Activated T-cell treated with anti-CD3 and anti-CD28 coated beads for 48 hours (primary cell): Measurements from ENCODE around the gene BRPF3.

Source experiments
- DNase-seq: peaks from one replicate; pipeline ENCODE4 v3.0.0-alpha.2; 2020; ENCODE audit warnings: low read depth

The BRPF3 gene

DNA sequence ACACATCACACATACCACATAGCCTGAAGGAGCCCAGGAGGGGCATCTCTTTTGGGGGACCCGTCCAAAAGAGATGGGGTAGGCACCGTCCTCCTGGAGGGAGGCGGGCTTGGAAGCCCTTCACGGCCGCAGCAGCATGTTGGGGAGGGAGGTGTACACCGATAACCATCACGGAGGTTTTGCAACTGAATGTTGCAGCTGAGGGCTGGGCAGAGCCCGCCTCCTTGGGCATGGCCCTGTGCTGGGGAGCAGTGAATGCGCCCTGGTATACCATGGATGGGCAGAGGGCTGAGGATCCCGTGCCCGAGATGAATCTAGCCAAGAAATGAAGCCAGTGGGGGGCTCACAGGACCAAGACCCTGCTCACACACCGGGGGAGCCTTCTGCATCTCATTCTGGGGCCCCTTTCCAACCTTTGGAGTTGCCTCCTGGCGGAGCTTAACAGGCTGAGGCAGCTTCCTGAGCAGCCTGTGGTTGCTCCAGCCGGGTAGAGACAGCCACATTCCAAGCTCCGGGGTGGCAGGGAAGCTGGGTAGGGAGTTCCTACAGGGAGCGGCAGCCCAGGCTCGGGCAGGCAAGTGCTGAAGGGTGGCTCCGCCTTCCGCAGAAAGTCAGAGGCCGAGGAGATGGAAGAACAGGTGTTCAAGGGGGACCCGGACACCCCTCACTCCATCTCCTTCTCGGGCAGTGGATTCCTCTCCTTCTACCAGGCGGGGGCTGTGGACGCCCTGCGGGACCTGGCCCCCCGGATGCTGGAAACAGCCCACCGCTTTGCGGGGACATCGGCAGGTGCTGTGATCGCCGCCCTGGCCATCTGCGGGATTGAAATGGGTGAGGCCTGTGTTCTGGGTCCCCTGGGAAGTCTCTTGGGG, 73.5 kb downstream of the BRPF3 start, which contains the start of gene PNPLA1:
PNPLA1 (plus strand) TSS at position 227 of the 872 bp plus-strand sequence; CDS start at position 627, 400 bp downstream.
- DNase-seq: no peak

DNA sequence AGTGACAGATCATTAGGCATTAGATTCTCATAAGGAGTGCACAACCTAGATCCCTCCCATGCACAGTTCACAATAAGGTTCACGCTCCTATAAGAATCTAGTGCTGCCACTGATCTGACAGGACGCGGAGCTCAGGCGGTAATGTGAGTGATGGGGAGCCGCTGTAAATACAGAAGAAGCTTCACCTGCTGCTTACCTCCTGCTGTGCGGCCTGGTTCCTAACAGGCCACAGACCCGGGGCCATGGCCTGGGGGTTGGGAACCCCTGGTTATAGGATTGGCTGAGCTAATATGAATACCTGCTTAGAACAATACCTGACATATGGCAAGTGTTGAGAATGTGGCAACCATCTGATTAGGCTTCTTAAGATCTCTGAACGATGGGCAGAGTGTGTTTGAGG, 75.7 kb downstream of the BRPF3 start:
- DNase-seq: no peak

DNA sequence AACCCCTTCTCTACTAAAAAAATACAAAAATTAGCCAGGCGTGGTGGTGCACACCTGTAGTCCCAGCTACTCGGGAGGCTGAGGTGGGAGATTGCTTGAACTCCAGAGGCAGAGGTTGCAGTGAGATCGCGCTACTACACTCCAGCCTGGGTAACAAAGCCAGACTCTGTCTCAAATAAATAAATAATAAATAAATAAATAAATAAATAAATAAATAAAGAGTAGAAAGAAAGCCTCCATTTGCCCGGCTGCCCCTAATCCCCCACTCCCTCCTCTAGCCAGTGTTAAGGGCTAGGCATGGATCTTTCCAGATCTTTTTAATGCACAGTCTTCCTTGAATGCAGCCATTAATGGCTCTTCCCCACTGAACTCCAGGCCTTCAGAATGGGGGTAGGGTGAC, 76.5 kb downstream of the BRPF3 start:
- no peak for DNase-seq

DNA sequence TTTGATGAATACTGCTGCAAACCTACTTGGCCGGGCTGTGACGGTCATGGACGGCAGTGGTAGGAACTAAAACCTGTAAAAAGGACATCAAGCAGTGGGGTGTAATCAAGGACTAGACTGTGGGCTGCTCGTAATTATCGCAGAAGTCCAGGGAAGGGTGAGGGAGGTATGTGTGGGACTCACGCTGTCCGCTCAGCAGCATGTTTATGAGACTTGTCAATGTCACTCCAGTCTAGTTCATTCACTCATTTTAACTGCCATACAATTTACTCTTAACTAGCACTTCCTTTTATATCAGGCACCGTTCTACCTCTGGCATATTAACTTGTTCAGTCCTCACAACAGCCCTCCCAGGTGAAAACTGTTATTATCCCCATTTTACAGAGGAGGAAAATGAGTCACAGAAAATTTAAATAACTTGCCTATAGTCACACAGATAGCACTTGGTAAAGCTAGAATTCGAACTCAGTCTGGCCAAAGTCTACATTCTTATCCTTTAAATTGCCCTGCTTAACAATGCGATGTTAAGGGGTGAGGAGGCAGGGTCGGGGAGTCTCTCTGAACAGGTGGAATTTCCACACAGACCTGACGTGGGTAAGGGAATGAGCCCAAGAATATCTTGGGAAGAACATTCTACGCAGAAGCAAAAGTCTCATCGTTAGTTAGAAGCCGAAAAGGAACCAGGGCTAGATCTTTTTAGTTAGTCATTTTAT, 77.4 kb downstream of the BRPF3 start:
- no peak for DNase-seq

DNA sequence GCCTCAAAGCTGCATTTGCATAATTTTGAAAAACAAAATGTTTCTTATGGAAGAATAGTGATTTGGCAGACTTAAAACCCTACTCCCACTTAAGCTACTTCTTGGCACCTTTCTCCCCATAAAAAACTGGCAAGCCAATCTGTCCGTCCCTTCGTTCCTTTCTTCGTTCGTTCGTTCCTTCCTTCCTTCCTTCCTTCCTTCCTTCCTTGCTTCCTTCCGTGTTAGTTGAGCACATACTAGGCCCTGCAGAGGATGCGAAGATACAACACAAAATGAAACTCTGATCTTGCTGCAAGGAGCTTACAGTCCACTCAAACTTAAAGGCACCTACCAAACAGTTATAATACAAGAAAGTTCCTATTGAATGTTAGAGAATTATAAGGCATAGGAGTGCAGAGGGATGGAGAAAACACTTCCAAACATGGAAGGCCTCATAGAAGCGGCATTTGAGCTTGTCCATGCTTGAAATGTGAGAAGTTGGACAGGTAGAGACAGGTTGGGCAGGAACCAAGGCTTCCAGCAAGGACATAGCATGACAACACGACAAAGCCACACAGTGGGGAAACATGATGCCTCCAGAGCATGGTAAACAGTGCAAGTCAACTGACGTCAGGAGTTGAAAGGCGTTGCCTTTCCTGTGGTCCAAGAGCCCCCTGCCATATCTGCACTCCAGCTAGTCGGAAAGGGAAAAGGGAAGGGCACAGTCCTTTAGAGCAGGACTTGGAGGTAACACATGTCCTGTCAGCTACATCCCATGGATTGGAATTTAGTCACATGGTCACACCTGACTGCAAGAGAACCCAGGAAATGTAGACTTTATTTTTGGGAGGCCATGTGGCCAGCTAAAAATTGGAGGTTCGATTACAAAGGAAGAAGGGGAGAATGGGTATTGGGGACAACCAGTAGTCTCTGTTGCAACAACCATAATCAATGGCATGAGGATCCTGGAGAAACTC, 80.3 kb downstream of the BRPF3 start:
- DNase-seq: no peak

DNA sequence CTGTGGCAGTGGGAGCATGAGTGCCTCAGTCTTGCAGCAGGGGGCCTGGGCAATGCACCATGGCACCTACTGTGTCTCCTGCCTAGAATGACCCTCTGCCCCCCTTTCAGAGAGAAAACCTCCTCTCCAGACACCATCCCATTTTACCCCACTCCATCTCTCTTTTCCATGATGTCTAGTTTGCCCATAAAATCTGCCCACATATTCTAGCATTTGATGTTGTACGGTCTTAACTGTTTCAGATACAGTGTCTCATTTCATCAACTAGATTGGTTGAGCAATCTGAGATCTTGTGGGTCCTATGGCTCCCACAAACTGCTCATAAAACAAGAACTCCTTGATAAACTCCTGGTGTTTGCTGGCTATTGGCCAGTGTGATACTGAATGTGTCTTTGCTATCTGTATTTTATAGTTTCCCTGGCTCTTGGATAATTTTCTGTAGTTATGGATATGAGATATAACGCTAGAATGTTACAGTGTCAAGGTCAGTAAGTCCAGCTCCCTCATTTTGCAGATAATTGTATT, 81.5 kb downstream of the BRPF3 start:
- DNase-seq: no peak

DNA sequence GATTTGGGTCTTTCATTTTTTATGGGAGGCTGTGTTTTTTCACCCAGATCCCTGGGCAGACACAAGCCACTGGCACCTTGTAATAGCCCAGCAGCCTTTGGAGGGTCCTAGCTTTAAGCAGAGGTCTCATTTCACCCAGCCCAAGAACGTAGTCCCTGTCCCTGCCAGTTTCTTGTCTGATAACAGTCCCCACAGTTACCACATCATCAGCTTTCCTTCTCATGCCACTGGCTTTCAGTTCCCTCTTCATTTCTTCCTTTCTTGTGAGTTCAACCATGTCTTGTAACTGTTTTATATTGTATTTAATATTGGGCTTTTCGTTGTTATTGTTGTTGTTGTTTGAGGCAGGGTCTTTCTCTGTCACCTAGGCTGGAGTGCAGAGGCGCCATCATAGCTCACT, 83.9 kb downstream of the BRPF3 start:
- no peak for DNase-seq

DNA sequence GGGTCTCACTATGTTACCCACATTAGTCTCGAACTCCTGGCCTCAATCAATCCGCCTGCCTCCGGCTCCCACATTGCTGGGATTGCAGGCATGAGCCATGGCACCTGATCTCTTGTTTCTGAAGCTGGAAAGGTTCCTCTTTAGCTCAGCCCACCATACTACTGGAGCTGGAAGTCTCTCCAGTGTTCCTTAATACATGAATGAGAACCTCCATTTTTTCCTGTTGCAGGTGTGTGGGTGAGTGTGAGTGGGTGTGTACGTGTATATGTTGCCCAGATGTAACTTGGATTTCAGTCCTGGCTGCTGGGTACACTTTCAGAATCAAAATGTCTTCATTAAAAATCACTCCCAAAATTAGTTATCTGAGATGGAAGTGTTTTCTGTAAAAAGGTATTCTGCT, 84.4 kb downstream of the BRPF3 start:
- DNase-seq: no peak
